ENCODE results near the gene C11orf21.

The C11orf21 gene

GRCh38 chr11:2260491-2261364 lies 41.0 kb downstream of the C11orf21 start:
- no peak for DNase-seq (ENCODE audit: low read depth, low spot score)

- no peak for DNase-seq (ENCODE audit: low read depth, low spot score)
These were observed 41.7 kb downstream of the C11orf21 start for GRCh38 chr11:2259897-2260451.

DNA sequence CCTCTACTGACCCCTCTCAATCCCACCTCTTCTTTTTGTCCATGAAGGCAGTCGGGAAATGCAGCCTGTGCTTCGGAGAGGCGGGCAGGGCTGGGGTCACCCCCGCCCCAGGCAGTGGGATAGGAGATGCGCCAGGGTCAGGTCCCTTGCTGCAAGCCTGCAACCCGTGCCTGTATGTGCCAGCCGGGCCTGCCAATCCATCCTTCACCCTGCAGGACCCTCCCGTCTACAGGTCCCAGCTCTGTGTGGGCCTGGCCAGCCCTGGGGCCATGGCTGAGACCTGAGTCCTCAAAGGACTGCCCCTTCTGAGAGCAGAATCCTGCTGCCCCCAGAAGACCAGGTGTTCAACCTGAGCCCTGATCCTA lies 42.3 kb downstream of the C11orf21 start:
- no peak for DNase-seq (ENCODE audit: low read depth, low spot score)

GRCh38 chr11:2258501-2259465 lies 42.9 kb downstream of the C11orf21 start:
- no peak for DNase-seq (ENCODE audit: low read depth, low spot score)

DNA sequence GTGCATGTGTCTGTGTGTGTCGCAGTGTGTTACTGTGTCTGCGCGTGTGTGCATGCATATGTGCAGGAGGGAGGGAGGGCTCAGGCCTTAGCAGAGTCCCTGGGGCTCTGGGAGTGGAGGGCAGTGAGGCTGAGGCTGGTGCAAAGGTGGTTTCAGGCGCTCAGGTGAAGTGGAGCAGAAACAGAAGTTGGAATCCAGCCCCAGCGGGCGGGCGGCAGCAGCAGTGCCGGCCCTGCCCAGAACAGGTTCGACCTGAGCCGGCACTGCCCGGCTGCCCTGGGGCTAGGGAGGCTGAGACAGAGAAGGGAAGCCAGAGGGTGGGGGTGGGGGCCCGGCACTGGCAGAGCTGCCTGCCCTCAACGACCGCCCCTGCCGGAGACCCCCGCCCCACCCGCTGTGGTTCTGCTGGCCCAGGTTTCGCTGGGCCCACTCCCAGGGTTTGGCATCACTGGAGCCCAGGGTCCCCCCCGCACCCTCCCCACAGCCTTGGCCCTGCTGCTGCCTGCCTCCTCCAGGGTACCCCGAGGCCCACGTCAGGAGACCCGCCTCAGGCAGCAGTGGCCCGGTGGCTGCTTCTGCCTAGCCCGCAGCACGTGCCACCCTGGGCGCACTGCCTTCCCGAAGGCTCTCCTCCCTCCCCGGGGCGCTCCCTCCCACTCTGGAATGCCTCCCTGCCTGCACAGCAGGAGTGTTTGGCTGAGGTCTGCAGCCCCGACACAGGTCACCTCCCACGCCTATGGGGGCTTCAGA lies 44.6 kb downstream of the C11orf21 start:
- no peak for DNase-seq (ENCODE audit: low read depth, low spot score)

DNA sequence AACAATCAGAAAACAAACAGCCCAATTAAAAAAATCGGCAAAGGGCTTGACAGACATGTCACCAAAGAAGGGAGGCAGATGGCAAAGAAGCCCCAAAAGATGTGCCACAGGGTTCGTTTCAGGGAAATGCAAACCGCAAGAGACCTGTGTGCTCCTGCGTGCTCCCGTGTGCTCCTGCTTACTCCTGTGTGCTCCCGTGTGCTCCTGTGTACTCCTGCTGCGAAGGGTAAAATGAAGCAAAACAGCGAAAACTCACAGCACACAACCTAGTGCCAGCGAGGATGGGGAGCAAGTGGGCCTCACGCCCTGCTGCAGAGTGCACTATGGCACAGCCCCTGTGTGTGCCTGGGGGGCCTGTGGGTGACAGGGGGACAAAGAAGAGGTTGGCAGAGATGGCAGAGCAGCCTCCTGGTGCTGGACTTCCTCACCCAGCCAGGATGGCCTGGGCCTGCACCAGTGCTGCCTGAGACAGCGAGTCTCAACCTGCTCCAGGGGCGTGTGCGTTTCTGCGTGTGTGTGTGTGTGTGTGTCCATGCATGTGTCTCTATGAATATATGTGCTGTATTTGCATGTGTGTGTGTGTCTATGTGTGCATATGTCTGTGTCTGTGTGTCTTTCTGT lies 45.3 kb downstream of the C11orf21 start:
- DNase-seq (ENCODE audit: low read depth, low spot score), result no peak

DNA sequence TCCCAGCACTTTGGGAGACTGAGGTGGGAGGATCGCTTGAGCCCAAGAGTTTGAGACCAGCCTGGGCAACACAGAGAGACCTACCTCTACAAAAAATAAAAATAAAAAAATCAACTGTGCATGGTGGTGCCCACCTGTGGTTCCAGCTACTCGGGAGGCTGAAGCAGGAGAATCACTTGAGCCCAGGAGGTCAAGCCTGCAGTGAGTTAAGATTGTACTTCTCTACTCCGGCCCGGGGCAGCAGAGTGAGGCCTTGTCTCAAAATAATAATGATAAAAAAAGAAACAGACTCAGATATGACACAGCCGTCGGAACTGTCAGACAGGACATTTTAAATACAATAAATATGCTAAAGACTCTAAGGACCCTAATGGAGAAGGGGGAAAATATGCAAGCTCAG lies 49.7 kb downstream of the C11orf21 start:
- no peak for DNase-seq (ENCODE audit: low read depth, low spot score)

GRCh38 chr11:2251138-2251537 lies 50.6 kb downstream of the C11orf21 start:
- no peak for DNase-seq (ENCODE audit: low read depth, low spot score)

DNA sequence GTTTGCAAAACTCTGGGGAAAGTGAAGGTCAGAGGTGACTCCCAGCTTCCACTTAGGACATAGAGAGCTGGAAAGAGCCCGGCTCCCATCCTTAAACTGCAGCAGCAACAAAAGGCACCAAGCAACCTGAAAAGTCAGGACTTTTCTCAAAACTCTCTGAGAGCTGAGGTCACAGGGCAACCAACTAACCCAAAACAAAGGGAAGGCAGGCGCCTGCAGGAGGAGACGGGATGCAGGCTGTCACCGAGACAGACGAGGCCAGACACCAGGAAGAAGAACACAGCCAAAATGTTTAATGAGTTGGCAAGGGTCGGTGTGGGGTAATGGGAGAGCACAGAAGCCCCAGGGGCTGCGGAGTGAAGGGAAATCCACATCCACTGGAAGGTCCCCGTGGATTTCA lies 51.2 kb downstream of the C11orf21 start:
- no peak for DNase-seq (ENCODE audit: low read depth, low spot score)

DNA sequence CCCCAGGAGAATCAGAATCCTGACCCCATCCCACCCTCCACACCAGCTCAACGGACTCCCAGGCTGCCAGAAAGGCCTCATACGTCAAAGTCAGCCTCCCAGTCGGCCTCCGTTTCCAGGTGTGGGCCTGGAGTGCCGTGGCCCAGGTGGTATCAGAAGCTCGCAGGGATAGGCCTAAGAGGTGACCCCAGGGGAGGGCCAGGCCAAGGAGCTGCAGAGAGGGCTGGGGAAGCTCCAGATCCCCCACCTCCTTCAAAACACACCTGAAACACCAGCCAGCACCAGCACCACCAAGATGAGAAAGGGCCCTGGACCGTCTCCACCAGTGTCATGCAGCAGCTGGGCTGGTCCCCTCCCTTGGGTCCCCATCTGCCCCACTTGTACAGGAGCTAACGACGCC lies 51.7 kb downstream of the C11orf21 start:
- DNase-seq (ENCODE audit: low read depth, low spot score), result no peak

DNA sequence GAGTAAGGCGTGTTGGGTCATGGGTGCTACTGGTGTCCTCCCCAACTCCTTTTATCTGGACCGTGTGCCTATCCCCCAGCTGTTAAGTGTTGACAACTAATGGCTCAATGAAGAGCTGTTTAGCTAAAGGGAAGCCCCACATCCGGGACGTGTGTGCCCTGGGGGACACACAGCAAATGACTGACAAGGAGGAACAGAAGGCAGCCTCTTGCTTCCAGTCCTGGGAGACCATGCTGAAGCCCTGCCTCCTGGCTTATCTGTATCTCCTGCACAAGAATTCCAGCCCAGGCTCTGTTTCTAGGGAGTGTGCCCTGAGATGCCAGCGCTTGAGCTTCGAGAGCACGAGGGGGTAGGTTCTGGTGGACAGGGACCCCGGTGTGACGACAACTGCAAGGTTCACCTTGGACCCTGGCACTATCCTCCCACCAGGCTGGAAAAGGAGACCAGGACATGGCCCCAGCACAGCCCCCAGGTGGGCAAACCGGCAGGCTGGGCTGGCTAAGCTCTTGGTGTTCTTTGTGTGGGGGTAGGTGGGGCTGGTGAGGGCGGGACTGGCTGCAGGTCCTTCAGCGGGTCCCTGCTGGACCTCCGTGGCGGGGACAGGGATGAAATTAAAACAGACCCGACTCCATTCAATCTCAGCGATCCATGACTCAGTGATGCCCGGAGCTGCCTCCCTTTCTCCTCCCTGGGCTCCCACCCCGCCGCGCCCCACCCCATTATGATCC lies 52.4 kb downstream of the C11orf21 start:
- no peak for DNase-seq (ENCODE audit: low read depth, low spot score)

- DNase-seq (ENCODE audit: low read depth, low spot score), result no peak
These were observed 53.0 kb downstream of the C11orf21 start for GRCh38 chr11:2248762-2249161.

- DNase-seq (ENCODE audit: low read depth, low spot score), result no peak
These were observed 53.5 kb downstream of the C11orf21 start for GRCh38 chr11:2248242-2248641.

DNA sequence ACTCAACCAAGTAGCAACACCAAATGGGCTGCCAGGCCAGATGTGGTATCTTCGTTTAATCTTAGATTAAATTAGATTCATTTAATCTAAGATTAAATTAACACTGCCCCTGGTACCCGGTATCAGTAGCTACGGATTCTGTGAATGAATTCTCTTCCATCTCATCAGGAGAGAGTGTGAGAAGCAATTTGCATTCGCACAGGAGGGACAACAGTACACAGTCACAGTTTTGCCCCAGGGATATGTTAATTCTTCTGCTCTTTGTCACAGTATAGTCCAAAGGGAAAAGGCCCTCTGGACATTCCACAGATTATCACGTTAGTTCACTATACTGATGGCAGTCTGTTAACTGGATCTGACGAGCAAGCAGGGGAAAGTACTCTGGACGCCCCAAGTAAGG lies 54.2 kb downstream of the C11orf21 start:
- no peak for DNase-seq (ENCODE audit: low read depth, low spot score)
